DOHH2 (cell line): ENCODE results near the gene FARS2.

Experiments used
- H3F3A ChIP-seq: fragments of 200-600 bp; sonication (generic), shearing (Covaris generic); 2 replicates; pipeline ENCODE4 v1.6.0; 2016; ENCODE audit warnings: antibody characterized with exemption, mild to moderate bottlenecking; ENCODE audit not compliant: control insufficient read depth, insufficient read depth
- H3K27ac ChIP-seq: fragments of 200-600 bp; sonication (generic); 2 replicates; pipeline ENCODE4 v1.5.1; 2014; ENCODE audit warnings: low read depth, mild to moderate bottlenecking, low read length, moderate library complexity
- H3K27me3 ChIP-seq: fragments of 200-600 bp; sonication (generic); 2 replicates; pipeline ENCODE4 v1.6.1; 2014; ENCODE audit warnings: mild to moderate bottlenecking, low read length, mixed read lengths; ENCODE audit not compliant: control insufficient read depth
- H3K36me3 ChIP-seq: fragments of 200-600 bp; sonication (generic); 2 replicates; pipeline ENCODE4 v1.6.1; 2014; ENCODE audit warnings: mild to moderate bottlenecking, low read length, moderate library complexity, mixed read lengths; ENCODE audit not compliant: control insufficient read depth
- H3K4me1 ChIP-seq: fragments of 200-600 bp; sonication (generic); 2 replicates; pipeline ENCODE4 v1.6.1; 2014; ENCODE audit warnings: mild to moderate bottlenecking, low read length, mixed read lengths; ENCODE audit not compliant: control insufficient read depth
- H3K4me2 ChIP-seq: fragments of 200-600 bp; sonication (generic); 2 replicates; pipeline ENCODE4 v1.6.0; 2014; ENCODE audit warnings: mild to moderate bottlenecking, low read length, moderate library complexity
- H3K4me3 ChIP-seq: fragments of 200-600 bp; sonication (generic); 2 replicates; pipeline ENCODE4 v1.5.1; 2014; ENCODE audit warnings: mild to moderate bottlenecking, low read length, mixed read lengths
- H3K79me2 ChIP-seq: fragments of 200-600 bp; sonication (generic); 2 replicates; pipeline ENCODE4 v1.6.1; 2014; ENCODE audit warnings: mild to moderate bottlenecking, low read length, mixed read lengths; ENCODE audit not compliant: control insufficient read depth
- H3K9me2 ChIP-seq: fragments of 200-600 bp; sonication (generic); replicated peaks from 2 replicates; pipeline ENCODE4 v1.6.1; 2014; ENCODE audit warnings: mild to moderate bottlenecking, low read length, mixed read lengths; ENCODE audit not compliant: control insufficient read depth
- H3K9me3 ChIP-seq: fragments of 200-600 bp; sonication (generic); 2 replicates; pipeline ENCODE4 v1.6.1; 2014; ENCODE audit warnings: antibody characterized with exemption, low read length, mixed read lengths; ENCODE audit not compliant: control insufficient read depth, insufficient read depth
- H4K20me1 ChIP-seq: fragments of 200-600 bp; sonication (generic); 2 replicates; pipeline ENCODE4 v1.6.0; 2014; ENCODE audit warnings: low read depth, mild to moderate bottlenecking, antibody characterized with exemption, low read length, moderate library complexity; ENCODE audit not compliant: control insufficient read depth, insufficient read depth
- CTCF ChIP-seq: fragments of 200-600 bp; sonication (generic); IDR thresholded peaks from one replicate; pipeline ENCODE4 v1.5.1; 2014; ENCODE audit warnings: antibody characterized with exemption, mild to moderate bottlenecking, low read depth, low read length; ENCODE audit not compliant: poor library complexity, severe bottlenecking
- EZH2phosphoT487 ChIP-seq: fragments of 200-600 bp; sonication (generic); IDR thresholded peaks from 2 replicates; pipeline ENCODE4 v1.6.1; 2017; ENCODE audit warnings: borderline replicate concordance, mild to moderate bottlenecking, antibody characterized with exemption, low read length, moderate library complexity, mixed read lengths

FARS2 gene

GRCh38 chr6:5724911-5725310 lies 463.6 kb downstream of the FARS2 start:
- Histone ChIP-seq H3K4me2 (peak overlapping the region; percentile 84), H3K4me1 (peaks cover 41% of the 10 kb centered on the region), H3K4me3 (no peak overlapping the region; the same call in 1 of the 2 replicates), H3K9me2 (no peaks in the 10 kb centered on the region), H4K20me1 (no peaks in the 10 kb centered on the region), H3K79me2 (no peaks in the 10 kb centered on the region), H3K27ac (no peak overlapping the region), H3K36me3 (no peaks in the 10 kb centered on the region), H3F3A (no peaks in the 10 kb centered on the region), H3K9me3 (no peaks in the 10 kb centered on the region), H3K27me3 (no peaks in the 10 kb centered on the region)
- no peak for TF ChIP-seq CTCF
- no peak for TF ChIP-seq EZH2phosphoT487

GRCh38 chr6:5726976-5727718 lies 465.8 kb downstream of the FARS2 start:
- Histone ChIP-seq H4K20me1 (no peaks in the 10 kb centered on the region), H3K4me1 (peaks cover 41% of the 10 kb centered on the region), H3K9me2 (no peaks in the 10 kb centered on the region), H3K9me3 (no peaks in the 10 kb centered on the region), H3F3A (no peaks in the 10 kb centered on the region), H3K27ac (no peak overlapping the region), H3K4me3 (no peak overlapping the region), H3K79me2 (no peaks in the 10 kb centered on the region), H3K4me2 (peak overlapping the region; percentile 16; the same call in 1 of the 2 replicates), H3K27me3 (no peaks in the 10 kb centered on the region), H3K36me3 (no peaks in the 10 kb centered on the region)
- no peak for TF ChIP-seq CTCF
- no peak for TF ChIP-seq EZH2phosphoT487

- Histone ChIP-seq H3K9me3 (no peaks in the 10 kb centered on the region), H3K27me3 (no peaks in the 10 kb centered on the region), H3K4me3 (no peak overlapping the region), H3K36me3 (no peaks in the 10 kb centered on the region), H3K27ac (no peak overlapping the region), H3K9me2 (no peaks in the 10 kb centered on the region), H3K4me1 (peaks cover 30% of the 10 kb centered on the region), H3K79me2 (no peaks in the 10 kb centered on the region), H4K20me1 (no peaks in the 10 kb centered on the region), H3F3A (no peaks in the 10 kb centered on the region), H3K4me2 (no peak overlapping the region)
- no peak for TF ChIP-seq CTCF
- no peak for TF ChIP-seq EZH2phosphoT487
Observed at GRCh38 chr6:5728351-5729079, 467.2 kb downstream of the FARS2 start.
